HG03064 (cell line): ENCODE results near the gene PDE4D.

ENCODE experiments used
- ATAC-seq: cut with Tn5 transposase; IDR thresholded peaks from one replicate; pipeline ENCODE4 v1.9.1; 2021; ENCODE audit warnings: low read depth; ENCODE audit not compliant: unreplicated experiment

The PDE4D gene

GRCh38 chr5:59042201-59043055 is 851.1 kb downstream of the PDE4D start:
- ATAC-seq: no peak

GRCh38 chr5:59041355-59041754 is 852.2 kb downstream of the PDE4D start:
- no peak for ATAC-seq

- no peak for ATAC-seq
These were observed 852.7 kb downstream of the PDE4D start for GRCh38 chr5:59040804-59041201.

GRCh38 chr5:59040024-59040803 is 853.3 kb downstream of the PDE4D start:
- no peak for ATAC-seq

DNA sequence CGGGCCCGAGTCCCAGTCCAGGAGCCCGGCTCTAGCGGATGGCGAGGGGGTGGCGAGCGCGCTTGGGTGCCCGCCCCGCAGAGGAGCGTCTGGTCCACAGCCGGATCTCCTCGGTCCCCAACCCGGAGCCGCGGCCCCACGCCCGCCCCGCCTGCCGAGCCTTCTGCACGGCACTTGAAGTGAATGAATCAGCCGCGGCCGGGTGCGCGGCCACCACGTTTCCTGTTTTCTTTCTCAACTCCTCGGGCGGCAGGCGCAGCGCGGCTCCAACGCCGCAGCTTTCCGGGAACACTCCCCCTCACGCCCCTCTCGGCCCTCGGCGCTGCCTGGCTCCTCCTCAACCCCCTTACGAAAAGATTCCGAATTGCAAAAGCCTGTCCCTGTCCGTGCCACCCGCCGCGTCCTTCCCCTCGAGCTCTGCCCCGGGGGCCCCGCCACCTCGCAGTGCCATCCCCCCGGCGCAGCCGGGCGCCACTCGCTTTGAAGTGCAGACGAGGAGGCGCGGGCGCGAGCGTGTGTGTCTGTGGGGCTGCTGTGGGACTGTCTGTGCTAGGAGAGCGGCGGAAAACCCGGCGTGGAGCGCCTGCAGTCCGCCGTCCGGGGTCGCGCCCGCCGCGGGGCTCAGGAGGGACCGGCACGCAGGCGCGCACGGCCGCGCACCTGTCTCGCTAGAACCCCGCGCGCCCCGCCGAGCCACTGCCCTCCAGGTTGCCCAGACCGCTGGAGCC is 854.1 kb downstream of the PDE4D start:
- peak; percentile 63 for ATAC-seq

DNA sequence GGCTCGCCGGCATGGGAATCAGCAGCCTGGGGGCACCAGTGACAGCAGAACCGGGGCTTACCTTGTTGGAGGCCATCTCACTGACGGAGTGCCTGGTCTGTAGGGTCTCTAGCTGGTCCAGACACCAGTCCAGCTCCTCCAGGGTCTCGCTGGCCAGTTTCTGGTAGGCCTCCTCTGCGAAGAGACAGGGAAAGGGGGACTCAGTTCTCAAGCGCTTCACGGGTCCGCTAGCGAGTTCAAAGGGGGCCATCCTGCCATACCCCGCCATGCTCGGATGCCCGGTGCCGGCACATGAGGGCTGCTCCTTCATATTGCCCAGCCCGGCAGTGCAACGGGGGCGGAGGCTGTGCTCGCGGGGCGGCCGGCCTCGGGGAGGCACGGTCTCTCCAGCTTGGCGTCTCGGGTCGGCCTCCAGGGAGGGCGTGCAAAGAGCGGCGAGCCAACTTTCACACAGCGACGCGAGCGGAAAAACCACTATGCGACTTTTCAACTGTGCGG is 854.7 kb downstream of the PDE4D start:
- ATAC-seq: peak; percentile 35

DNA sequence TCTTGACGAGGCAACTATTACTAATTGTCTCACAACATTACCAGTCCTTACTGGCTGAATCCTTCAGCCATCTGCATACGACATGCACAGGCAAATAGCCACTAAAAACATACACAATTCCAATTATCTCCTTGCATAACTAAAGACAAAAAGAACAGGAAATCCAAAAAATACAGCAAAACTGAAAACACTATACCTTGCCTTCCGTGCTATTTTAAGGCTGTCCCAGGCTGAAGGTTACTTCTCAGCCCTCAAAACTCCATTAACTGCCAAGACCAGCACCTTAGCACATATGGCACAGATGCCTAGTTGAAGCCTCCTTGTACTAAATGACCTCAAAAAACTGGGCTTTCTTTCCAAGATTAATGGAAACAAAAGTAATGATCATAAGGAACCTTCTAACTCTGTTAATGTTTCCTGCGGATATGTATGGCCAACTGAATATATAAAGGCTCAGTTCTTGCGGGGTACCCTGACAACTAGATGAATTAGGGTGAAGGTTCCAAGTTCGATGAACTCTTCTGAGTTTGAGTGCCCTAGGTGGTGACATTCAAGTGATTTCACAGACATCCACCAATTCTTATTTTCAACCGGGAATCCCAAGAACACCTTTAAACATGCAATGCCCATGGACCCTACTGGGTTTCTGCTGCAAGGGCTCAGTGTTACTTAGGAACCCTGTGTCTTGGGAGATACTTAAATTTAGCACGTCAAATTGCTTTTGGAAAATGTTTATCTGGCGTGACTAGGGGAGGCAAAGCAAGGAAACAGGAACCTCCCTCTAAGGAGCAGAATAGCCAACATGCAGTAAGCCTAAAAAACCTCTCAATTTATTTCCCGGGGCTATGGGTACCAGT is 855.4 kb downstream of the PDE4D start:
- ATAC-seq: no peak

DNA sequence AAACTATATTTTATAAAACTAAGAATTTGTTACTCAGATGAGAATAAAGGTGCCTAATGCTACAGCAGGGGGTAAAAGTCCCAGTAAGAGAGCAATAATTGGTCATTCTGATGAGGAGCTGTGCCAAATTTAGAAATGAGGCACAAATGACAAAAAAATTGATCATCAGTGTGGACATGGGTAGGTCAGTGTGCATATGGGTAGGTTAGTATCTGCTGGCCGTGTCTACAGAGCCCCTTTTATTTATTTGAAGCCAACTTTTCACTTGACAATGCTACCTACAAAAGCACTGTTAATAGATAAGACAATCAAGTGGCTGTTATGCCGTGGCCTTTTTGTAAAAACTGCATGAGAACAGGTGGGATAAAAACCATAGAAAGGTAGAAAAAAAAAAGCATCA is 856.1 kb downstream of the PDE4D start:
- ATAC-seq: no peak

DNA sequence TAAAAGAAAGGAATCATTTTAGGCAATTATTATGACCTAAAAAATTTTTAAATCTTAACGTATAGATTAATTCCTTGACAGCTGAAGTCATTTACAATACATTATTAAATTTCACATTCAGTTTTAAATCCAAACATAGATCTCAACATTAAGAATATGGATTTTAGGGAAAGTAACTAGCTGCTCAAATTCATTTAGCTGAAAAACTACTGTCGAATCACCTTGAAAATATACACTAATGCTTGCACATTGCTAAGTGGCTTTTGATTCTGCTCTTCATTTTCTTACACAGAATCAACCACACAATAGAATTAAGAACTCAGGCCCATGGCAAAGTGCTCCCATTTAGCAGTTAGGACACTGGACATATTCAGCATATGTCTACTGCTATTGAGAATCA is 856.5 kb downstream of the PDE4D start:
- ATAC-seq: no peak

GRCh38 chr5:59036274-59036961 is 857.1 kb downstream of the PDE4D start:
- no peak for ATAC-seq

GRCh38 chr5:59035681-59036080 is 857.8 kb downstream of the PDE4D start:
- no peak for ATAC-seq

DNA sequence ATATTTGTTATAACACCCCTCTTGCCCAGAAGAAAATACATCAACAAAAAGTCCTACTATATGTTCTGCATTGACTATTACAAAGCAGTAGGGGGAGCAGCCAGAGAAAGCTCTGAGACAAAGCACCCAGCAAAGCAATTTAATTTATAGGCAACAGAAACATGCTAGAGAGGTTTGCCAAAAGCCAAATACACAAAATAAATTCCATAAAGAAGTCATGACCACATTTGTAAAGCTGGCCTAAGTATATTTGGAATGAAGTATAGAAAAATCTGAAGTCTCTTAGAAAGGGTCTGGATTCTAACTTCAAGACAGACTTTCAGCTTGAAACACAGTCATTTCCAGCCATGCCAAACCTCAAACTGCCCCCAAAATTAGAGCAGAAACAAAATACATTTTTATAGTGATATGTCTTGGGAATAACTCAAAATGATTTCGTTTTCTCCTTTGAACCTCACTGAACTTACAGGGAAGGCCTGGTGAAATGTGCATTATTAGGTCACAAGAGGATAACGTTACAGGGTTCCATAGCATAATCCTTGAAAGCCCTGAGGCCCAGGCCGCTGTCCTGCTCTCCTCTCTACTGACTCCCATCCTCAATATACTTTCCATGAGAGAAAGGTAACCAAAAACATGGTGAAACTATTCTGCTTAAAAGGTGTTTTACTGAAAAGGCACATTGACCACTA is 858.9 kb downstream of the PDE4D start:
- ATAC-seq: no peak

DNA sequence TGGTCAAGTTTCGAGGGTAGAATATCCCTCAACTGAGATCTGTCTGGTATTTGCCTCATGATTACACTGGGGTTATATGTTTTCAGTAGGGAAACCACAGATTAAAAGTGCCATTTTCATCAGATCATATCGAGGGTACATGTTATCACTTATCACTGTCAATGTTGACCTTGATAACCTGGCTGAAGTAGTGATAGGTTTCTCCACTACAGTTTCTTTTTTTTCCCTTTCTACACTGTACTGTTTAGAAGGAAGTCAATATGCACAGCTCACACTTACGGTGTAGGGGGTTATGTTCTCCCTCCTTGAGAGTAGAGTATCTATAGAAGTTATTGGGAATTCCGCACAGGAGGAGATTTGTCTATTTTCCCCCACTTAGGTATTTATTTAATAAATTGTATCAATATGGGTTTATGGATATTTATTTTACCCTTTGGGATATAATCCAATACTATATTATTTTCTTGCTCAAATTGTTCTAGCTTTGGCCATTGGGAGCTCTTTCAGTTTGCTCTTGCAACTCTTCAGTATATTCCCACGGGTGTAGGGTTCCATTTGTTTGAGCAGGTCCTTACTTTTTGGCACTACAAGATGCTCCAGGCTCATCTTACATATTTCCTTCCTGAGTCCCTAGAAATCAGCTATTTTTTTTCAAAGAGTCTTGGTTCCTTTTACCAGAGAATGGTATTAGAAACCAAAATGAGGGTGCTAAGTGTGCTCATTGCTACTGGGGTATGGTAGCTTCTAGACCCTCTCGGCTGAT is 866.2 kb downstream of the PDE4D start:
- ATAC-seq: no peak

GRCh38 chr5:59025734-59026133 is 867.8 kb downstream of the PDE4D start:
- ATAC-seq: no peak

- no peak for ATAC-seq
These were observed 871.5 kb downstream of the PDE4D start for GRCh38 chr5:59021837-59022514.

DNA sequence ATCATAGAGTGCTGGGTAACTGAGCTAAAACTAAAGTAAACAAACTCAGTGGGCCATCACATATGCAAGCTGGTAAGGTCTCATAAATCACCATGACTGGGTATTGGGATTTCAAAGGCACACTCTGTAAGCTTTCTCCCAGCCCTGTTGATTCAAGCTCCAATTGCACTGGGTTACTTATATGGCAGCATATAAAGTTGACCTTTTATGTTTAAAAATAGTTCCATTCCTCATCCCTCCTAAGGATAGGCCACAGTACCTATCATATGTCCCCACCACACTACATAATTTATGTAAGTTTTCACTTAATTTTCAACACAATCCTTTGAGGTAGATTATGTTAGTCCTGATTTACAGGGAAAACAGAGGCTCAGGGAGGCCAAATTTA is 872.2 kb downstream of the PDE4D start:
- ATAC-seq: no peak

DNA sequence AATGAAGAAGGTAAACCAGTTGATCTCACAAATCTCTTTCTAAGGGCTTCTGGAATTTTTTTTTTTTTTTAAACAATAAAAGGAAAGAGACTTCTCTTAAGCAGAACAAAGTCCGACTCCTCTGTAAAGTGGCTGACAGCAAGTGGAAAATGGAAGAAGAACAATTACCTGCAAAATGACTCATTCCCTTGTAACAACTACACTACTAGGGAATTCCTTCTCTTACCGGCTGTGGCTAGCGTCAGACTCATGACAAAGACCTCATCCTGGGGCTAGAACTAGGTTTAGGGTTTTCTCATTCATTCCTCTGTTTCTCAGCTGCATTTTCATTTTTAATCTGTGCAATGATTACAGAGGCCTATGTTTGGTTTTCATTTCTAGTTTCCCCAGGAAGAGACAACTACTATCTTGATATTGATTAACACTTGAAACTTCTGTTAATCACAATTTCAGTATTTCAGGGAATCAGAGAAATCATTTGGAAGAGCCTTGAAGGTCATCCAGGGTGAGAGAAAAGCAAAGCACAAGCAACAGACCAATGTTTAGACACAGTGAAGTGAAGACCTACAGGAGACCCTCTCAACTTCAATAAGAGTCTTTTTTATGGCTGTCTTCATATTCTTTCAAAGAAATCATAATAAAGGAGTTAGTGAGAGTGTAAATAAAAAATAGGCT is 872.8 kb downstream of the PDE4D start:
- no peak for ATAC-seq
